ENCODE data around the gene ITPR2. TPM values are rescaled to one million over a fixed set of nuclear protein-coding genes. Genes with fewer than 3 reads are reported as not detected.

The ITPR2 gene
- total and polyA plus RNA-seq, 2 of the 8 experiments (the other 6 are each of a cell fraction or from before 2014, with no cell fraction given), result 4.1 to 48.3 TPM

GRCh38 chr12:26643532-26644315, 189.3 kb downstream of the ITPR2 start (continued):
- no peak for TF ChIP-seq E2F6 (IDR thresholded peaks at IDR 0.05)
- no peak for TF ChIP-seq TEAD4 (IDR thresholded peaks at IDR 0.05; ENCODE audit: low read depth, low read length)
- TF ChIP-seq BCL11A (IDR thresholded peaks at IDR 0.05; ENCODE audit: low read depth in 2 of 2, low read length in 2 of 2), result peak in 1 of 2 experiments; percentile 50
